Motor neuron (in vitro differentiated cells): ENCODE measurements around the gene DDX59. TPM values are rescaled to one million over a fixed set of nuclear protein-coding genes. Genes with fewer than 3 reads are reported as not detected.
"Not testable (repeated sequence)": the region's sequence is repeated elsewhere in the genome, so short reads cannot be mapped to it uniquely, and the experiment has no call there.

ENCODE experiments used
- ATAC-seq, 8 experiments: fragments of 200-7000 bp; cut with Tn5 transposase; replicated peaks in 6 of 8; 2 replicates each; pipeline ENCODE4 v1.8.0; 2021; ENCODE audit warnings: mild to moderate bottlenecking in 8 of 8, moderate library complexity in 8 of 8
- H3K27ac ChIP-seq, 2 donors: fragments of 250-450 bp; sonication (Bioruptor Pico); 2 replicates each; pipeline ENCODE4 v1.9.0; 2021; ENCODE audit warnings: antibody characterized with exemption in 2 of 2, mild to moderate bottlenecking in 2 of 2, moderate library complexity in 1 of 2
- H3K4me1 ChIP-seq, 2 donors: fragments of 250-450 bp; sonication (Bioruptor Pico); replicated peaks in 1 of 2; 2 replicates each; pipeline ENCODE4 v1.6.1; 2021; ENCODE audit warnings: antibody characterized with exemption in 2 of 2, mild to moderate bottlenecking in 2 of 2, moderate library complexity in 1 of 2
- H3K4me3 ChIP-seq, 5 donors: fragments of 250-450 bp; sonication (Bioruptor Pico); 2 replicates each; pipeline ENCODE4 v1.9.0; 2021; ENCODE audit warnings: antibody characterized with exemption in 5 of 5, mild to moderate bottlenecking in 5 of 5, moderate library complexity in 4 of 5
- WGBS, 10 experiments: fragments of 450-650 bp; shearing (Covaris generic); methylation state at CpG; one replicate each; pipeline ENCODE4 v1.0.0; 2022; 5-methylcytosine and 5-hydroxymethylcytosine counted together
- in situ Hi-C, 9 experiments: fragments of 400-800 bp; cut with MboI; loops; one replicate each; pipeline ENCODE4 v1.15.0; 2021; ENCODE audit warnings: low sequenced_read_pairs in 9 of 9, low pct_unique_long_range_greater_than_20kb in 2 of 9; ENCODE audit not compliant: unreplicated experiment in 9 of 9
- total RNA-seq, 8 experiments: library from RNA; unstranded; fragments of 300-600 nt; gene quantifications; 2 replicates each; pipeline versions ENCODE4 v1.2.3 to v1.2.4, GENCODE V29; 2022

DDX59 gene
- total RNA-seq, 8 experiments from 2014 or later: 14.7 to 31.3 (median 22.1) TPM

DNA sequence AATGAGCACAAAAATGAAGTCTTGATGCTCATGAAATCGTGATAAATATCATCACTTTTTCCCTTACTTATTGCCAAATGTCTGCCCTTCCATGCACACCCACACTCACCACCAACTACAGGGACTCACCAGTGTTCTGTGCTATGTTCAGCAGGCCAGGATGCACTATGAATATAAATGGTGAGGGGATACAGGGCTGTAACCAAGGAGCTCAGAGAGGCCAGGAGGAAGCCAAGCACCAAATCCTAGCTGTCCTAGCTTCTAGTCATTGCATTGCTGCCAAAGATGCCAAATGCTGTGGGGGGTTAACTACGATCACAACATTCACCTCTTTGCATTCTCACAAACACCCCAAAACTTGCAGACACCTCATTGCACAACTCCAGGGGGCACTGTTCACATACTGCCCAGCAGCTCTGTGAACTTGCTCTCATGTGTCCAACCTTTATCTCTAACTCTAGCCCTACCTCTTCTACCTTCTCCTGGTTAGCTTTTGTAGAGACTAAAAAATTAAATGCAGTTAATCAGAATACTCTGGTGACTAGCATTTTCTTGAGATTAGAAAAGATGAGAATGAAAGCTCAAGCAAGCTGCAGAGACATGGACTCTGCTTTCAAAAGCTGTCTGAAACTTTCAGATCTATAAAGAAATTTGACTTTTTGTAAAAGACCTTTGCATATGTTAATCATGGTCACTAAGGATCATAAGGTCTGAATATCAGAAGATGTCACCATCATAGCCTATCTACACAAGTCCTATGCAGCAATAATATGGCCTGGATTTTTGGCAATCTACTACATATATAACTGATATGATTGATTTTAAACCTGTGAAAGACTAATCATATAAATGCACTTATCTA, 35.2 kb downstream of the DDX59 start:
- WGBS, 10 experiments: 0 to 100% (median 57%) methylated on average over 1 to 2 of the region's 2 CpGs; no CpG with 5 or more reads in 1 of the 10 experiments
- H3K27ac ChIP-seq: no peak overlapping the region
- ATAC-seq: peak in 1 of 8 experiments; percentile 48
- in situ Hi-C loops: loop anchor here in 3 of 9 experiments (10.0 to 25.0 kb wide), 3 partner anchors 103 to 178 kb away; partner anchors contain the start of gene CAMSAP2 (in 1 of the 3)
- H3K4me3 ChIP-seq: no peak overlapping the region
- no peaks in the 10 kb centered on the region for H3K4me1 ChIP-seq

DNA sequence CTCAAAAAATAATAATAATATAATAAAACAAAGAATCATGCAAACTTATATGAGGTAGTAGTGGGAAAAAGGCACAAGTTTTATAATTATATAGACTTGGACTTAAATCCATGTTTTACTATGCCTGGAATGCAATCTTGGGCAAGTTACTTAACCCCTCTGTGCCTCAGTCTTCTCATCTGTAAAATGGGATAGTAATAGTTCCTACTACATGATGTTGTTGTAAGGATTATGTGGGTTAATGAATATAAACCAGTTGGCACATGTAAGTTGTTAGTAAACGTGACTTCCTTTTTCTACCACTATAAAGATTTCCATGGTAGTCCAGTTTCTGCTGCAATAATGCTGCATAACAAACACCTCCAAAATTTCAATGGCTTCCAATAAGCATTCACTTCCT, 38.3 kb downstream of the DDX59 start:
- H3K4me1 ChIP-seq: no peaks in the 10 kb centered on the region
- in situ Hi-C loops: loop anchor here in 3 of 9 experiments (10.0 to 25.0 kb wide), 3 partner anchors 106 to 181 kb away; partner anchors contain the start of gene CAMSAP2 (in 1 of the 3)
- H3K27ac ChIP-seq: no peak overlapping the region
- WGBS, 10 experiments: 29 to 100% (median 93%) methylated on average over 1 of the region's 1 CpG; no CpG with 5 or more reads in 4 of the 10 experiments
- no peak overlapping the region for H3K4me3 ChIP-seq
- ATAC-seq: no peak

DNA sequence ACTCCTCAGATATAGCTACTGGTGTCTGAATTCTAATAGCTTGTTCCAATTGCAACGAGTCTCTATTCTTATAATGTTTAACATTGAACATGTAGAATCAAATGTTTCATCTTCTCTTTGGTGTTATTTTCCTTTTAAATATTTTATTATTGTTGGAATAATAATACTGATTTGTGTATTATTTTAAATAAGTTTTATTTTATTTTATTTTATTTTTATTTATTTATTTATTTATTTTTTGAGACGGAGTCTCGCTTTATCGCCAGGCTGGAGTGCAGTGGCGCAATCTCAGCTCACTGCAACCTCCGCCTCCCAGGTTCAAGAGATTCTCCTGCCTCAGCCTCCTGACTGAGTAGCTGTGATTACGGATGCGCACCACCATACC, 39.2 kb downstream of the DDX59 start:
- in situ Hi-C loops: loop anchor here in 3 of 9 experiments (10.0 to 25.0 kb wide), 3 partner anchors 107 to 182 kb away; partner anchors contain the start of gene CAMSAP2 (in 1 of the 3)
- 71 to 100% (median 93%) methylated on average over 1 to 8 of the region's 8 CpGs for WGBS, 10 experiments
- ATAC-seq, H3K4me3 ChIP-seq, H3K27ac ChIP-seq, H3K4me1 ChIP-seq: not testable (repeated sequence)

DNA sequence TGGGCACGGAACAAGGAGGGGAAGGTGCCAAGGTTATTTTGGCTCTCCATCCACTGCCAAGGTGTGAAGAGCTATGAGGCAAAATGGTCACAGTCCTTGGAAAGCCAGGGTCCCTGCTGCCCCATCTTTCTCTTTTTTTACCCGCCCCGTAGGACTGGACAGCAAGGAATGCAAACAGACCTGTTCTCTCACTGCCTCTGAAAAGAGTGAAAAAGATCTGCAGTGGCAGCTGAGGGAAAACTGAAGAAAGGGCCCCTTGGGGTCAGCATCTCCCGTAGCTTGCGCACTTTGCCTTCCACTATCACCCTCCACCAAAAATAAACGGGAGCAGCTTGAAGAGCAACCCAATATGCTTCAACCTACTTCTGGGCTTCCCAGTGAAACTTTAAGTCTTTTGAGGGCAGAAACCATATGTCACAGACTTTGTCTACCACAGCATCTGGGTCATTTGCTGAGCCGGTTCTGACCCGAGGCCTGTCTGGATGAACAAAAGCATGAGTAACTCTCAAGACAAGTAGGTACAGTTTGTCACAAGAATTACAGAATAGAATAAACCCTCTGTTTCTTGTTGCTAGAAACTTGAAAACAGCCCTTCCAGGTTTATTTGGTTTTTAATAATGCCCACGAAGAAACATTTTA, 39.7 kb downstream of the DDX59 start:
- in situ Hi-C loops: loop anchor here in 3 of 9 experiments (10.0 to 25.0 kb wide), 3 partner anchors 107 to 182 kb away; partner anchors contain the start of gene CAMSAP2 (in 1 of the 3)
- ATAC-seq: no peak

DNA sequence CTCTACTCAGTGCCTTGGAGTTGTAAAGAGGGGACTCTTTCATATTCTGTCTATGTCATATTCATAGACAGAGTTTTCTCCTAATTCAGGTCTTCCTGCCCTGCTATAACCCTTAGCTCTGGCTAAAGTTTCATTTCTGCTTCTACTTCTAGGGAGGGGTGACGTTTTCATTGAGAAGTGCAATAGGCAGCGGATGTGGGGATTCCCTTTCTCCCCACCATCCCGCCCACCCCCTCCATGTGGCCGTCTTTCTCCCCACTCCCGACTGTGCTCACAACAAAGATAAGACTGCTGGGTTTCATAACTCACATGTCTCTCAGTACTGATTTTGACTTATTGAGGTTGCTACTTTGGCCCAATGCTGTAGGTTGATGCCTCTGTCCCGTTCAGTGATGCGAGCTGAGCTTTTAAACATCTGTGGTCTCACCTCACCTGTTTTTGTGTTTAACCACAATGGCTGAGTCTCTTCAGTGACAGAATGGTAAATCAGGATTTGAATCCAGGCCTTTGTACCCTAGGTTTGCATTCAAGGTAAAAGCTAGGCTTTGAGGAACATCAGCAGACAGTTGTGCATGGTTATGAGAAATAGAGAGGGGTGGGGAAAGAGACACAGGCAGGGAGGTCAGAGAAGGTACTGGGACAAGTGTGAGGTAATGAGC, 41.4 kb downstream of the DDX59 start:
- Histone ChIP-seq H3K4me3 (no peak overlapping the region), H3K27ac (no peak overlapping the region), H3K4me1 (peaks cover 4 to 13% of the 10 kb centered on the region in 2 donors)
- in situ Hi-C loops: loop anchor here in 3 of 9 experiments (25.0 kb wide), 2 partner anchors 109 to 184 kb away; partner anchors contain the start of gene CAMSAP2 (in 1 of the 3)
- ATAC-seq: no peak
- WGBS, 10 experiments: 69 to 81% (median 77%) methylated on average over 2 to 5 of the region's 7 CpGs; no CpG with 5 or more reads in 6 of the 10 experiments

More for the DNA sequence above, 39.7 kb downstream of the DDX59 start:
- no peak overlapping the region for H3K4me3 ChIP-seq
- no peak overlapping the region for H3K27ac ChIP-seq
- H3K4me1 ChIP-seq: peaks cover 4 to 10% of the 10 kb centered on the region in 2 donors
- WGBS, 10 experiments: 54 to 100% (median 88%) methylated on average over 1 to 9 of the region's 9 CpGs

DNA sequence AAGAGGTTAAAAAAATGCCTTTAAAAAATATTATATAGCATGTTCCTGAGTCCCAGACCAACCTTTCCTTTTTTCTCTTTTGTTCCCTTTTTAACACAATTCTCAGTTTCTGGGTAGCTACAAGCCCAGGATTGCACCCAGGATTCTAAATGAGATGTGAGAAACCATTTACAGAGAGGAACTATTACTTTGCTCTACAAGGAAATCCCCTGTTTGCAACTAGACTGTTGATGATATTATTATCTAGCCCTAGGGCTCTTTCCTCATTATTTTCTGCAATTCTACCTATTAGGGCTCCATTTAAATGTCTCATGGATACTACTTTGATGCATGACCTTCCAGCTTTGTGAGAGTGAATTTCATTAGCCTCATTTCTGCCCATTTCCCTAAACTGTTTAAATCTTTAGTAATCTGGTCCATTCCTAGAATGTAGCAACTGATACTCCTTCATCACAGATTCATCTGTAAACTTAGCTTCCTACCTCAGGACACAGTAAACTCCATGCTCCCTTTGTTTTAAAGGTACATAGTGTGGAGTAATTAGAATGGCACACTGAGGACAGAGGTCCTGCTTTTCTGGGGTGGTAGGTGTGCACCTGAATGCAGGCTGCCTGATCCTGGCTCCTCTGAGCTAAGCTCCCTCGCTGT, 42.0 kb downstream of the DDX59 start:
- H3K4me3 ChIP-seq: no peak overlapping the region
- in situ Hi-C loops: loop anchor here in 3 of 9 experiments (25.0 kb wide), 2 partner anchors 110 to 185 kb away; partner anchors contain the start of gene CAMSAP2 (in 1 of the 3)

DNA sequence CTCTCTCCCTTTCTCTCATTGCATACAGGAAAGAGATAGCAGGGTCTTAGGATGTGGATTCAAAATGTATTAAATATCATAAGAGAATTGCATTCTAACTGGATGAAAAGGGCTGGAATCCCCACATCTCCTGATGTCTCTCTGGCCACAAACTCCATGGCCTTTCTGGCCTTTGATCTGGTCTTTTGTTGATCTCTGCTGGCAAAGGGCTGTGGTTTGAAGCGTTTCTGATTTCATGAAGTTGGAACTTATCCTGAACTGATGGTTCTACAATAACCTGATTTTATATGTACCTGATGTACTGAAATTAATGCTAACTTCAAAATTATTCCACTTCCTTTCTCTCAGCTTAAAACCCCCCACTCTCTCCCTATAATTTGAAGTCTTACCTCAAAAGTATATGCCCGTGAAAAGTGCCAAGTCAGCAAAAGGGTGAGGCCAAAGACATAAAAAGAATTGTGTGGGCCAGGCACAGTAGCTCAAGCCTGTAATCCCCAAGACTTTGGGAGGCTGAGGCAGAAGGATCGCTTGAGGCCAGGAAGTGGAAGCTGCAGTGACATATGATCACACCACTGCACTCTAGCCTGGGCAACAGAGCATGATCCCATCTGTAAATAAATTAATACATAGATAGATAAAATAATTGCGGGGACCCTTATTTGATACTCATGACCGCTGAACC, 42.7 kb downstream of the DDX59 start:
- in situ Hi-C loops: loop anchor here in 3 of 9 experiments (25.0 kb wide), 2 partner anchors 110 to 185 kb away; partner anchors contain the start of gene CAMSAP2 (in 1 of the 3)
- peaks cover 4 to 13% of the 10 kb centered on the region in 2 donors for H3K4me1 ChIP-seq
- no peak overlapping the region for H3K4me3 ChIP-seq
- ATAC-seq: no peak
- no peak overlapping the region for H3K27ac ChIP-seq
- 56 to 100% (median 79%) methylated on average over 1 to 5 of the region's 5 CpGs for WGBS, 10 experiments

More for the DNA sequence above, 42.0 kb downstream of the DDX59 start:
- WGBS, 10 experiments: 33 to 100% (median 86%) methylated on average over 1 of the region's 1 CpG; no CpG with 5 or more reads in 2 of the 10 experiments
- ATAC-seq: no peak
- peaks cover 4 to 13% of the 10 kb centered on the region in 2 donors for H3K4me1 ChIP-seq
- no peak overlapping the region for H3K27ac ChIP-seq

DNA sequence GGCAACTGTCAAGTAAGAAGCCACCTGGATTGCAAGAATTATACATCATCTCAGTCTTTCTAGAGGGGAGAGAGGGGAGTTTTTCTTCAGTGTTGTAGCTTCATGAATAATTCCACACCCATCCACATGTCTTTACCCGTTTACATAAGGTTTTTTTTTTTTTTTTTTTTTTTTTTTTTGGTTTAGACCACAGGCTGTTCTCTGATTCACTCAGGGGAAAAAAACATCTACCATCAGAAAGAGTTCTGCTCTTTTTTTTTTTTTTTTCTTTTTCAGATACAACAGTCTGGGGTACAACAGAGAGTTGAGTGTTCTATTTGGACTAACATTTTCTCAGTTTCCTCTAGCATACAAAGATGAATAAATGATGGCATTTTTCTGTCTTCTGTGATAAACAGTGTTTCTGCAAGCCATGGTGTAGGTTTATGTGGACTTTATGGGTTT, 44.3 kb downstream of the DDX59 start:
- WGBS, 10 experiments: 0 to 20% (median 0%) methylated on average over 1 of the region's 1 CpG; no CpG with 5 or more reads in 2 of the 10 experiments

DNA sequence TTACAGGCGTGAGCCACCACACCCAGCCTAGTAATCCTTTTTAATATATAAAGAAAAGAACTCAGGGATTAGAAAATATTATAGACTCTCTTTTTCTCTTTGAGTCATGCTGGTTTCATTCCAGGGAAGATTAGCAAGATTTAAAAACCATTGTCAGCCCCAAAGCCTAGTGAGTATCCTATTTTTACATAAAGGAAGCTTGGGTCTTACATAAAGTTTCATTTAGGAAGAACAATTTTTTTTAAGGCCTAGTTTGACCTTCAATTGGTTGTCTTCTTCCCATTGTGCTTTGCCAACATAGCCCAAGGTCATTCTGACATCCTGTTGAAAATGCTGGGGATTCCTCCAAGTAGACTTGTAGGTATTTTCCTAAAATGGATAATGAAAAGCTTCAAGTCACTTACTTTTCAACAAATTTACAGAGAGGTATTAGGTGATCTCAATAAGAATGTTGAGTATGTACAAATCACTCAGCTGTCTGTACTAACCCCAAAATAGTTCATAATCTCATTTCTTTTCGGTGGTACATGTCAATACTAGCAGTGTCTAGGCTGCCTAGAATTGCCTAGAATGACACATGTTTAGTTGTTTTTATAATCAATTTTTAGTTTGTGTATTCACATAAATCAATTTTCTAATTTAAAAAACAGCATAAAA, 44.9 kb downstream of the DDX59 start:
- peak in 1 of 8 experiments; percentile 1 for ATAC-seq
- no peak overlapping the region for H3K27ac ChIP-seq
- WGBS, 10 experiments: 0 to 95% (median 73%) methylated on average over 1 to 2 of the region's 2 CpGs; no CpG with 5 or more reads in 2 of the 10 experiments
- peaks cover 4 to 13% of the 10 kb centered on the region in 2 donors for H3K4me1 ChIP-seq
- in situ Hi-C loops: loop anchor here in 4 of 9 experiments (25.0 kb wide), 2 partner anchors 112 to 187 kb away; partner anchors contain the start of gene CAMSAP2 (in 1 of the 4)
- no peak overlapping the region for H3K4me3 ChIP-seq

More for the DNA sequence above, 44.3 kb downstream of the DDX59 start:
- in situ Hi-C loops: loop anchor here in 3 of 9 experiments (25.0 kb wide), 2 partner anchors 112 to 187 kb away; partner anchors contain the start of gene CAMSAP2 (in 1 of the 3)
- Histone ChIP-seq H3K4me3 (no peak overlapping the region), H3K27ac (no peak overlapping the region), H3K4me1 (peaks cover 4 to 13% of the 10 kb centered on the region in 2 donors)
- peak in 7 of 8 experiments; percentile 16 to 46 (median 27) for ATAC-seq

DNA sequence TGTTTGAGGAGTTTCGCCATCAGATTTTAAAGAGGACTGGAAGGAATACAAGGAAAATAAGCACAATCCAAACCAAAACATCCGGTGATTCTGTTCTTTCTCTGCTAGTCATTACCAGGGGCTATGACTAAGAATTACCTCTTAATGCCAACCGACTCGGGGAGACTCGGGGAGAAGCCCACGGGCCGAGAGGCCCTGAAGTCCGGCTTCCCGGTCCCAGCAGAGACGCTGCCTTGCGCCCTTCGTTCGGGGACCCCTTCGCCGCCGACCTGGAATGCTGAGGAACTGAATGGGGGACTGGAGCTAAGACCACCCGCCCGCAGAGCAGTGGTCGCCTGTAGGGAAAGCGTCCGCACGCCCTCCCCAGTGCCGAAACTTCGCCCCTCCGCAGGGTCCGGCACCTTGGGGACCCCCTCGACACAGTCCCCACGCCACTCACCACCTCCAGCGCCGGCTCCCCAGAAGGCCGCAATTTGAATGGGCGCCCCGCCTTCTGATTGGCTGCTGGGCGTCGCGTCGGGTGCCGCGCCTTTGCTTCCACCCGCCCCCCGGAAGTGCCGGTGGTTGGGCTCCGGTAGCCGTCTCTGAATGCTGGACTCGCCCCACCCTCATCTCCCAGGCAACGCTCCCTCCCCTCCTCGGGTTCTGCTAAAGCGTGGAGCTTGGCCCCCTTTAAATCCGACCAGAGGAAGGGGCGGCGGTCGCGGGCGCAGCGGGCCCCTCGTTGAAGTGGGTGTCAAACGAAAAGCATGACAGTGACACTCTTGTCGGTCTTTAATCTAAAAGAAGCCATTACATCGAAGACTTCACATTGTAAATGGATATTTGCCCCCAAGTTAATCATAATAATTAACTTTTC, 49.2 kb downstream of the DDX59 start, which contains the start of gene KIF14:
KIF14 (minus strand) TSS at position 479 of the 859 bp plus-strand sequence. CDS start 2,028 bp downstream, outside the sequence.
- H3K27ac ChIP-seq: no peak within 1 kb of the TSS
- ATAC-seq: peak; percentile 96 to 100 (median 99)
- WGBS, 10 experiments: 0 to 3% (median 0%) methylated on average over 5 to 38 of the region's 59 CpGs; no CpG with 5 or more reads in 1 of the 10 experiments
- peak within 1 kb of the TSS; percentile 49 to 70 (median 55) for H3K4me3 ChIP-seq
- in situ Hi-C loops: loop anchor here in 1 of 9 experiments (25.0 kb wide), 1 partner anchor 192 kb away; no protein-coding TSS in a partner anchor
- peaks cover under 1 to 8% of the 10 kb centered on the region in 2 donors for H3K4me1 ChIP-seq
